ENCODE results near the gene METAP1.

DNA sequence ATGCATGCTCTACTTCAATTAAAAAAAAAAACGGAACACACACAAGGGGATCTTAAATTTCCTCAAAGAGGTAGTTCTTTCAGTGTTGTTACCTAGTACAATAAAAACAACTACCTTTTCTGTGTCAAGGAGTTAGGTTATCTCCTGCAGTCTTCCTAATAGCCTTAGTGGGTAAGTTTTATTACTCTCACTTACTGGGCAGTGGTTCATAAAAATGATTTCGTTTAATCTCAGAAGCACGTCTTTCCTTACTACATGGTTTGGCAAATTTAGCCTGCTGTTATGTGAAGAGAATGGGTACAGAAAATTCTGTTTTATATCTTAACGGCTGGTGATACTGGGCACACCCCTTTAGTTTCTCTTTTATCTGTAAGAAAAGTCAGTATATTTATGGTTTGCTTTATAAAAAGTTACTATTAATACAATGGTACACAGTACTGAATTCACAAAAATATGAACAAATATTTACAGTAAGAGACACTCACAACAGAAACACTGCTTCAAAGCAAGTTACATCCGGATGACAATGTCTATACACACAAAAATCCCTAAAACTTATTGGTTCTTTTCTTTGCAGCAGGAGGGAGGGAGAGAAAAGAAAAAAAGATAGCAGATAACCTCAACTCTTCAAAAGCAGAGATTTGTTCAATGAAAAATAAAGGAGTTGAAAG, 84.2 kb downstream of the METAP1 start:
- TF ChIP-seq, protein P1, sequence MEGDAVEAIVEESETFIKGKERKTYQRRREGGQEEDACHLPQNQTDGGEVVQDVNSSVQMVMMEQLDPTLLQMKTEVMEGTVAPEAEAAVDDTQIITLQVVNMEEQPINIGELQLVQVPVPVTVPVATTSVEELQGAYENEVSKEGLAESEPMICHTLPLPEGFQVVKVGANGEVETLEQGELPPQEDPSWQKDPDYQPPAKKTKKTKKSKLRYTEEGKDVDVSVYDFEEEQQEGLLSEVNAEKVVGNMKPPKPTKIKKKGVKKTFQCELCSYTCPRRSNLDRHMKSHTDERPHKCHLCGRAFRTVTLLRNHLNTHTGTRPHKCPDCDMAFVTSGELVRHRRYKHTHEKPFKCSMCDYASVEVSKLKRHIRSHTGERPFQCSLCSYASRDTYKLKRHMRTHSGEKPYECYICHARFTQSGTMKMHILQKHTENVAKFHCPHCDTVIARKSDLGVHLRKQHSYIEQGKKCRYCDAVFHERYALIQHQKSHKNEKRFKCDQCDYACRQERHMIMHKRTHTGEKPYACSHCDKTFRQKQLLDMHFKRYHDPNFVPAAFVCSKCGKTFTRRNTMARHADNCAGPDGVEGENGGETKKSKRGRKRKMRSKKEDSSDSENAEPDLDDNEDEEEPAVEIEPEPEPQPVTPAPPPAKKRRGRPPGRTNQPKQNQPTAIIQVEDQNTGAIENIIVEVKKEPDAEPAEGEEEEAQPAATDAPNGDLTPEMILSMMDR (conservative IDR thresholded peaks at IDR 0.05 in 1 of 2, IDR thresholded peaks at IDR 0.05 in 1 of 2; ENCODE audit: low read depth in 1 of 2, low read length in 2 of 2): no peak
- no peak for TF ChIP-seq EZH2 (IDR thresholded peaks at IDR 0.05; ENCODE audit: low read length, missing control alignments)
